ENCODE results near the gene TUBB6.

DNA sequence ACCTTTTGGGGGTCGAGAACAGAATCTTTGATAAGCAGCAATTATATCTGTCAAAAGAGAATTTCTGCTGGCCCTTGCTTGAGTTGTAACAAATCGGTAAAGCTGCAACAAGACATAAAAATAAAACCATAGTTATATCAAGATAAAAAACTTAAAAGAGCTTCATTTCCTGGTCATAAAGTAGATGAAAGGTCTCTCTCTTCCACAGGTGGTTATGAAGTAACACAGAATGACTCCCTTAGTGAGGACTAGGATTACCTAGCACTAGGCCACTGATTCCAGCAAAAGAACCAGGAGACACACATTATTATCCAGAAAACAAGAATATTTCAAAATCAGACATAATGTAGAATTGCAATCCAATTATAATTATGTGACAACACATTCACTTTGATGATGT lies 63.5 kb downstream of the TUBB6 start:
- TF ChIP-seq EZH2 (IDR thresholded peaks at IDR 0.05; ENCODE audit: low read depth, low read length, severe bottlenecking) (no peak), TAF7 (optimal IDR thresholded peaks at IDR 0.05; ENCODE audit: borderline replicate concordance, low read depth, low read length) (no peak), POLR2A (IDR thresholded peaks at IDR 0.05; ENCODE audit: control extremely low read depth in 1 of 2, low read depth in 2 of 2, low read length in 2 of 2) (no peak), HDAC2 (IDR thresholded peaks at IDR 0.05; ENCODE audit: borderline replicate concordance in 1 of 2, low read depth in 2 of 2, low read length in 2 of 2) (no peak), KDM1A (IDR thresholded peaks at IDR 0.05; ENCODE audit: borderline replicate concordance, low read length) (no peak), TAF1 (IDR thresholded peaks at IDR 0.05; ENCODE audit: low read depth, low read length) (no peak), EP300 (IDR thresholded peaks at IDR 0.05; ENCODE audit: borderline replicate concordance in 1 of 2, low read depth in 2 of 2, low read length in 2 of 2) (no peak), SIRT6 (IDR thresholded peaks at IDR 0.05; ENCODE audit: low read length) (no peak), PHF8 (conservative IDR thresholded peaks at IDR 0.05; ENCODE audit: low read depth, low read length) (no peak), YY1 (IDR thresholded peaks at IDR 0.05; ENCODE audit: low read depth, low read length) (no peak), RAD21 (IDR thresholded peaks at IDR 0.05 in 1 of 2, conservative IDR thresholded peaks at IDR 0.05 in 1 of 2; ENCODE audit: low read depth in 2 of 2, low read length in 2 of 2) (no peak)
- TF ChIP-seq, protein P1, sequence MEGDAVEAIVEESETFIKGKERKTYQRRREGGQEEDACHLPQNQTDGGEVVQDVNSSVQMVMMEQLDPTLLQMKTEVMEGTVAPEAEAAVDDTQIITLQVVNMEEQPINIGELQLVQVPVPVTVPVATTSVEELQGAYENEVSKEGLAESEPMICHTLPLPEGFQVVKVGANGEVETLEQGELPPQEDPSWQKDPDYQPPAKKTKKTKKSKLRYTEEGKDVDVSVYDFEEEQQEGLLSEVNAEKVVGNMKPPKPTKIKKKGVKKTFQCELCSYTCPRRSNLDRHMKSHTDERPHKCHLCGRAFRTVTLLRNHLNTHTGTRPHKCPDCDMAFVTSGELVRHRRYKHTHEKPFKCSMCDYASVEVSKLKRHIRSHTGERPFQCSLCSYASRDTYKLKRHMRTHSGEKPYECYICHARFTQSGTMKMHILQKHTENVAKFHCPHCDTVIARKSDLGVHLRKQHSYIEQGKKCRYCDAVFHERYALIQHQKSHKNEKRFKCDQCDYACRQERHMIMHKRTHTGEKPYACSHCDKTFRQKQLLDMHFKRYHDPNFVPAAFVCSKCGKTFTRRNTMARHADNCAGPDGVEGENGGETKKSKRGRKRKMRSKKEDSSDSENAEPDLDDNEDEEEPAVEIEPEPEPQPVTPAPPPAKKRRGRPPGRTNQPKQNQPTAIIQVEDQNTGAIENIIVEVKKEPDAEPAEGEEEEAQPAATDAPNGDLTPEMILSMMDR (IDR thresholded peaks at IDR 0.05; ENCODE audit: control extremely low read depth in 1 of 3, insufficient read depth in 1 of 3, low read depth in 1 of 3, low read length in 3 of 3): no peak
- TF ChIP-seq, protein P2, sequence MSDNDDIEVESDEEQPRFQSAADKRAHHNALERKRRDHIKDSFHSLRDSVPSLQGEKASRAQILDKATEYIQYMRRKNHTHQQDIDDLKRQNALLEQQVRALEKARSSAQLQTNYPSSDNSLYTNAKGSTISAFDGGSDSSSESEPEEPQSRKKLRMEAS (IDR thresholded peaks at IDR 0.05): no peak

Data from H1 (cell line).